CD4-positive, alpha-beta T cell treated with Interleukin-4 for 4 hours (primary cell): ENCODE measurements around the gene RGS1.

Experiments
- DNase-seq: peaks from one replicate; pipeline ENCODE4 v3.0.0-alpha.2; 2020

RGS1 gene

DNA sequence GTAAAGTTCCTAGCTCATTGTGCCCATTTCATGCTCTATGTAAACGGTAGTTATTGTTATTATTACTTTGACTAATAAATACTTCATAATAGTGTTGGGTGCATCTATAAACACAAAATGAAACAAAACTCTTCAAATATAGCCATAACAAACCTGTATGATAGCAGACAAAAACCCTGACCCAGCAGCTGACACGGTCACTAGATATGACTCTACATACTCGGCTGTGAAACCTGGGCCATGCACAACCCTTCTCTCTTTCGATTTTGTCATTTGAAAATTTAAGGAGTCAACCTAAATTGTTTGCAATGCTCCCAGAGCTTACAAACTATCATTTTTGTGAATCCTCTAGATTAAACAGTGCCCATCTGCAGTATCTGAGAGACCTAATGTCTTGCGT lies 52.3 kb downstream of the RGS1 start:
- DNase-seq, result no peak

- DNase-seq, result no peak
Observed at GRCh38 chr1:192628396-192629057, 53.0 kb downstream of the RGS1 start.

DNA sequence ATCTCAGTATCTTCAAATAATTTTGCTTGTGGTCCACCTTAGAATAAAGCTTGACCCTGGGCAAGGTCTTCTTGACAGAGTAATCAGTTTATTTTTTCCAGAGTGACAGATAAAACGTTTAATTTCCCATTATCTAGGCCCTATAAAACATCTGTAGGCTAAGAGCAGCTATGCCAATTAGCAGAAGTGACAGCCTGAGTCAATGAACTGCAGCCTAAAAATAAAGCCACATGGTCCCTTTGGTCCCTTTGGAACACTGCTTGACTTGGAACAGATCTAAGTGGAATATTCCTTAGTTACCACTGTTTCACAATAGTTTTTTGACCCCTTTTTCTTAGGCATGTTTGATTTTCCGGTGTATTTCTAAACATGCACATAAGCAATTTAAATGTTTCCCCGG lies 54.0 kb downstream of the RGS1 start:
- no peak for DNase-seq
